Activated naive CD4-positive, alpha-beta T cell treated with anti-CD3 and anti-CD28 coated beads, Interleukin-2, amount 50 U/mL, for 72 hours (primary cell): ENCODE measurements around the gene METTL25. TPM values are rescaled to one million over a fixed set of nuclear protein-coding genes. Genes with fewer than 3 reads are reported as not detected.

ENCODE experiments used
- ATAC-seq, 2 donors: fragments of 150-1000 bp; cut with Tn5 transposase; 2 replicates each; pipeline ENCODE4 v1.10.0; 2021; ENCODE audit warnings: mild to moderate bottlenecking in 2 of 2, moderate library complexity in 2 of 2
- DNase-seq, 2 donors: peaks; one replicate each; pipeline ENCODE4 v3.0.0; 2021 to 2022; ENCODE audit warnings: low spot score in 2 of 2
- H3K27ac Mint-ChIP-seq, 2 donors: one replicate each; pipeline ENCODE4 v1.8.0; 2022; ENCODE audit warnings: mild to moderate bottlenecking in 2 of 2, mixed read lengths in 2 of 2
- H3K36me3 Mint-ChIP-seq, 2 donors: one replicate each; pipeline ENCODE4 v1.8.0; 2022; ENCODE audit warnings: mixed read lengths in 2 of 2
- H3K9me3 Mint-ChIP-seq, 2 donors: one replicate each; pipeline ENCODE4 v1.8.0; 2022; ENCODE audit warnings: mixed read lengths in 2 of 2
- total RNA-seq, 2 donors: library from RNA; stranded (reverse); gene quantifications; one replicate each; pipeline ENCODE4 v1.2.3, GENCODE V29; 2022

METTL25 gene
- total RNA-seq, 2 donors from 2014 or later, result 7.3 to 9.3 TPM

DNA sequence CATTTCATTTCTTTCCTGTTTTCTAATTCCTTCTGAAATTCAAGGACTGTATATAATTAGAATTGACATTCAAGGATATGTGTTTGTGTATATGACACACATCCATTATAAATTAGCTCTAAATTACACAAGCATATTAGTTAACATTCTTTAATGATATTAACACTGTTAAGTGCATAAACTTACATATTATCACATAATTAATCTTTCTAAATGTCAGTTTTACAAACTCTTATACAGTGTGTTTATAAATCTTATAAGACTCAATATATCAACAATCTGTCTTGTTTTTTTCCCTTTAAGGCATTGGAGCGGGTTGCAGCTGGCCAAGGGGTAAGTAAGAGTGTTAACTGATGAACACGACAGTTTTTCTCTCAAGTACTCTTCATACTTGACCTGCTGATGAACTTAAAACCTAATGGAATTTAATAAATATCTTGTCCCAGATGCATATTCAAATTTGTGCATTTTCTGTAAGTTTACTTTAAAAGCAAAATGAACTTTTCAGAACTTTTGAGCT lies 76.1 kb downstream of the METTL25 start:
- no peak for ATAC-seq
- Mint-ChIP-seq H3K27ac (no peak overlapping the region), H3K36me3 (no peaks in the 10 kb centered on the region), H3K9me3 (no peaks in the 10 kb centered on the region)
- no peak for DNase-seq

DNA sequence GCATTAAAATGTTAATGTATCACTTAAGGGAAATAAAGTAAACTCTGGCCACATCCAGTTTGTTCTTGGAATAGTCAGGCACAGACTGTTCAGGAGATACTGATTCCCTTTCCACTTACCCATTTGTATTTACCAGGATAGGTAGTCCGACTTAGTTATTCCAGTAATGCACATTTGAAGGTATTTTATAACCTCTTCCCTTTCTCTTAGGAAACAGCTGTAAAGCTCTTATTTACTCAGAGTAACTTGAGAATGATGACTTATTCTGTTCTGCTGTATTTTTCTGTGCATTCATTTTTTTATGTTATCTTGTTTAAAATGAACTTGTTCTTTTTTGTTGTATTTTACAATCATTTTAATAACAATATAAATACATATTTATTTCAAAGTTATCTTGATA lies 78.0 kb downstream of the METTL25 start:
- no peak for ATAC-seq
- H3K36me3 Mint-ChIP-seq, result peaks cover 8 to 9% of the 10 kb centered on the region in 2 donors

DNA sequence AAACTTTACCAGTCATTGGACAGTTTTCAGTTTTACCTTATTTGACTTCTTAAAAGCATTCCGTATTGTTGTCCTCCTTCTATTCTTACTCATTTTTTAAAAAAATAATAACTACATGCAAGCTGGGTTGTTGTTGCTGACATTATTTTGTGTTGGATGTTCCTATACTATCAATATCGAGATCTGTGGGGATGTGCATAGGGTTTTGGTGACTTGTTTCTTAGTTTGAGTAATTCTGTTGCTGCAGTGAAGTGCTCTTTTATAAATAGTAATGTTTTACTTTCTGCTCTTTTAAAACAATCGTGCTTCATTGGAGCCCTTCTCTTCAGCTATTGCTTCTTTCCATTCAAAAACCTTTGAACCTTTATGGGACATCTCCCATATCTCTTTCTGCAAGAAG lies 79.4 kb downstream of the METTL25 start:
- no peaks in the 10 kb centered on the region for H3K9me3 Mint-ChIP-seq
- H3K36me3 Mint-ChIP-seq, result peaks cover 14 to 19% of the 10 kb centered on the region in 2 donors
- DNase-seq (no peak), ATAC-seq (peak in 1 of 2 donors; percentile 76)
- peak overlapping the region in 1 of 2 donors; percentile 72 for H3K27ac Mint-ChIP-seq

More for the DNA sequence above, 78.0 kb downstream of the METTL25 start:
- H3K9me3 Mint-ChIP-seq, result no peaks in the 10 kb centered on the region
- H3K27ac Mint-ChIP-seq, result no peak overlapping the region
- DNase-seq, result no peak

DNA sequence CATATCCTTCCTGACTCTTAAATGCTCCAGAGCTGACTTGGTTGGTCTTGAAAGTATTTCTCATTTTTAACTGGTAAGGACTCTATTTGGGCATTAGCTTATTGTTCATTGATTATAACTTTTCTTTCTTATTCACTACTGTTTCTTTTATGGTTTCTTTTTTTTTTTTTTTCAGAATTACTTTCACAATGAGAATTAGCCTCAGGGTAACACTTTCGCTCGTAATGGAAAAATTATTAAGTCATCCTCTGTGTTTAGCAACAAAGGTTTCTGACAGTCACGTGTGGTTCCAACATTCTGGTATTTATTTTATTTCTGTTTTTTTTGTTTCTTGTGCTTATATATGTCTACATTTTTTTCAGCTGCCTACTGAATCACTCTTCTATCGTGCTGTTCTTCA lies 80.0 kb downstream of the METTL25 start:
- H3K9me3 Mint-ChIP-seq, result no peaks in the 10 kb centered on the region
- DNase-seq, result no peak
- peak overlapping the region in 1 of 2 donors; percentile 72 for H3K27ac Mint-ChIP-seq
- ATAC-seq, result peak in 1 of 2 donors; percentile 82
- peaks cover 14 to 19% of the 10 kb centered on the region in 2 donors for H3K36me3 Mint-ChIP-seq

DNA sequence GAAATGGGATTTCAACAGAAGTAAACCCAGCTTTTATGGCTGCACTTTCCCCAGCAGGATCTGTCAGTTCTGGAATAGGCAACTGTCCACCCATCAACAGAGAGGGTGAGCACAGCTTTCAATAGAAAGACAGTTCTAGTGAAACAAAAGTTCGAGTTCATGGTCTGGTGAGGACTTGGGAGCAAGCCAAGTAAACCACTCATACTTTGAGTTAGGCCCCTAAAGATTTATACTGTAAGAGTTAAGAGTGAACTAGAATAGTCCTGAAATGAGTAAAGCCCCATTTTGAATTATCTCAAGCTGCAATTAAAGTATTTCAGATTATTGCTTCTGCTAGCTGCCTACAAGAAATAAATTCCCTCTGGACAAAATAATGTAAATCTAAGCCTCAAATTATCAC lies 82.6 kb downstream of the METTL25 start:
- no peak for ATAC-seq
- no peaks in the 10 kb centered on the region for H3K9me3 Mint-ChIP-seq
- no peak overlapping the region for H3K27ac Mint-ChIP-seq
- peaks cover 14 to 25% of the 10 kb centered on the region in 2 donors for H3K36me3 Mint-ChIP-seq
- DNase-seq, result no peak

DNA sequence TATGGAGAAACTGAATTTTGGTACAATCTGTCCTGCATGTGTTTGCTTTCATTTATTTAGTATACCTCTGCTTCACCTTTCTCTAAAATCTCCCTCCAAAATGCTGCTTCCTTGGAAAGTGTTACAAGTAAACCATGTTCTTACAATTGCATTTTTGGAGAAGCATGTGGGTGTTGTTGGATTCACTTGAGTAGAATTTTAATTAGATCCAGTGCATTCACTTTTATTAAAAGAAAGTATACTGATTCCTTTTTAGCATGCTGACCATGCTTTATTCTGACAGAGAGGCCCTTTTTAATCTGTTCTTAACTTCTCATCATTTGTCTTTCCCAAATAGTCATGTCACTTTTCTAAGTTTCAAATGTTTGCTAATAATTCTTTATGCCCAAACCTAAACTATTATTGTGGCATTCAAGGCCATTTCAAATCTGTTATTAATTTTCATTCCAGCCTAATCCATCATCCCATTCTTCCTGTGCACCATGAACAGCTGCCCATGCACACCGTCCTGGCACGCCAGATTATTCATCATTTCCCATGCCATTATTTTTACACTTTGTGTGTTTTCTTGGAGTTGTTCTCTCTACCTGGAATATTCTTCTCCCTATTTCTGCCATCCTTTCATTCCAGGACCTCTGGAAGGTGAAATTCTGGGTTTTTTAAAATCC lies 90.7 kb downstream of the METTL25 start:
- no peak for ATAC-seq
- Mint-ChIP-seq H3K27ac (no peak overlapping the region), H3K36me3 (no peaks in the 10 kb centered on the region), H3K9me3 (no peaks in the 10 kb centered on the region)
- DNase-seq, result no peak

DNA sequence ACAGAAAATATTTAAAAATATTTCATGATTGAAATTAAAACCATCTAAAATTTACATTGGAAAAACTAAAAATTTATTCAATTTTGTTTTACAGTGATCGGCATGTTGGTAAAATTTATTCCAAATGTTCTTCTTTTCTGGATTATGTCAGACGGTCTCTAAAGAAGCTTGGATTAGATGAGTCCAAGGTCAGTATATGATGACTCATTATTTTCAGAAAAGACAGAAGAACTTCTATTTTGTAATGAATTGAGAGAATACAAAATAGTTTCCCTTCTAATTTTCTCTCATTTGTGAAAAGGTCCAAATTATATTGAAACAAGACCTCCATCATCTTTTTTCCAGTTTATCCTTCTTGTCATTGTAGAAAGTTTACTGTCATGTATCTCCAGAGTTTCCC lies 98.3 kb downstream of the METTL25 start:
- peaks cover 0 to 7% of the 10 kb centered on the region in 2 donors for H3K36me3 Mint-ChIP-seq
- H3K27ac Mint-ChIP-seq, result no peak overlapping the region
- DNase-seq, result no peak
- ATAC-seq, result no peak
- H3K9me3 Mint-ChIP-seq, result no peaks in the 10 kb centered on the region

DNA sequence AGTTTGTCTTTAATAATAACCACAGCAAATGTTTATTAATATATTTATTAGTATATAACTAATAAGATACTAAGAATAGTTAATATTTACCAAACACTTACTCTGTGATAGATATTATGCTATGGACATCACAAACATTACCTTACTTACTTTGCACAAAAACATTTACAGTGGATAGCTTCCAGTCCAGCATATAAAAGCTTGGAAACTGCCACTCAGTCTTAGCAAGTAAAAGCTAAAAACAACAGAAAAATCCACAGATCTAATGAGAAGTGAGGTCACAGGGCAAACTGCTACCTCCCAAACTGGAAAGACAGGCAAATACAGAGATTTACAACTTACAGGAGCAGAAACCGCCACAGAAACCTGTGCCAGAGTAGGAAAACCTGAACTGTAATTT lies 99.8 kb downstream of the METTL25 start:
- no peaks in the 10 kb centered on the region for H3K9me3 Mint-ChIP-seq
- peaks cover 0 to 7% of the 10 kb centered on the region in 2 donors for H3K36me3 Mint-ChIP-seq
- no peak for DNase-seq
- no peak for ATAC-seq
- H3K27ac Mint-ChIP-seq, result no peak overlapping the region

DNA sequence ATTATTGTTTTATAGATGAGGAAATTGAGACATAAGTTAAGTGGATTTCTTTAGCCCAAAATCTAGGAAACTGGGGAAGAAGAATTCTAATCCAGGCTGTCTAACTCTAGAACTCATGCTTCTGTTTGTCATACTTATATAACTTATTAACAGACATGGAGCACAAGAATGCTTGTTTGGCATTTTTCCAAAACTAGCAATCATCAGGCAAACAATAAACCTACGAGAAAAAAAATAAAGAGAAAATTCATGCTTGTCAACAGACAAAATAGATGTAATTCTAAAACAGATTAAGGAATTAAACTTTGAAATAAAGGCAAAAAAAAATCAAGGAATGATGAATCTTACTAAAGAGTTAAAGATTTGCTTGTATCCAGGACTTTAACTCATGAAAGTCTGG lies 103.1 kb downstream of the METTL25 start:
- no peak overlapping the region for H3K27ac Mint-ChIP-seq
- ATAC-seq (no peak), DNase-seq (no peak)
- H3K36me3 Mint-ChIP-seq, result peaks cover 0 to 14% of the 10 kb centered on the region in 2 donors
- H3K9me3 Mint-ChIP-seq, result no peaks in the 10 kb centered on the region

DNA sequence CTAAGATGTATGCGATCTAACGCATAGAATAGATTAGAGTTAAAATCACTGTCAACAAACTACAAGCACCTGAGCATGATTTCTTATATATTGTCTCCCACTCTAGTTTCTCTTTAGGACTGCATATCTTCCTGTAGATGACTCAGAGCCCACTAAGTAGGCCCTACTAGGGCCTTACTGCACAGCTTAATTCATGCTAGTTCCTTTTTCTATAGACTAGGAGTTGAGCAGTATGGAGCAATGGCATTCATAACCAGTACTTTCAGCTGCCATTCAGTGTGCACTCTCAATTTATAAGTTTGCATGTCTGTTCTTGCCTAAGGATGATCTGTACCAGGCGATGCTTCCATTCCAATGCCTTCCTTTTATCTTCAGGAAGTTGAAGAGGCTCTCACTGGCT lies 103.5 kb downstream of the METTL25 start:
- Mint-ChIP-seq H3K27ac (no peak overlapping the region), H3K9me3 (no peaks in the 10 kb centered on the region), H3K36me3 (peaks cover 0 to 15% of the 10 kb centered on the region in 2 donors)
- ATAC-seq (peak in 1 of 2 donors; percentile 28), DNase-seq (no peak)

DNA sequence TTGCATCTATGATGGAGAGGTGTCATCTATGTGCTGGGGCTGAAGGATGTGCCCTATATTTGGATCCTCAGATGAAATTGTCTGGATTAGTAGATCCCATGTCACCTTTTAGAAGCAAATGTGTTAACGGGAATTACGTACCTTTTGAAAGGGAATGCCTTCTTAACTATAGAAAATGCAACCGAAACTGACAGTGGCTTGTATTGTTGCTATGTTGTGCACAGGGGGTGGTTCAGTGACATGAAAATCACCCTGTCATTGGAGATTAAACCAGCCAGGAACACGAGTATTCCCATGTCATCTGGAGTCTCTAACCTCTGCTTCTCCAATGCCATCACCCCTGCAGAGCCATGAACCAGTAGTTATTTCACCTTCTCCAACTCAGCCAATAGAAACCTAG lies 110.2 kb downstream of the METTL25 start:
- no peak for ATAC-seq
- no peak for DNase-seq
- H3K27ac Mint-ChIP-seq, result no peak overlapping the region
- H3K36me3 Mint-ChIP-seq, result peaks cover 37 to 53% of the 10 kb centered on the region in 2 donors
- H3K9me3 Mint-ChIP-seq, result peaks cover 9 to 26% of the 10 kb centered on the region in 2 donors

DNA sequence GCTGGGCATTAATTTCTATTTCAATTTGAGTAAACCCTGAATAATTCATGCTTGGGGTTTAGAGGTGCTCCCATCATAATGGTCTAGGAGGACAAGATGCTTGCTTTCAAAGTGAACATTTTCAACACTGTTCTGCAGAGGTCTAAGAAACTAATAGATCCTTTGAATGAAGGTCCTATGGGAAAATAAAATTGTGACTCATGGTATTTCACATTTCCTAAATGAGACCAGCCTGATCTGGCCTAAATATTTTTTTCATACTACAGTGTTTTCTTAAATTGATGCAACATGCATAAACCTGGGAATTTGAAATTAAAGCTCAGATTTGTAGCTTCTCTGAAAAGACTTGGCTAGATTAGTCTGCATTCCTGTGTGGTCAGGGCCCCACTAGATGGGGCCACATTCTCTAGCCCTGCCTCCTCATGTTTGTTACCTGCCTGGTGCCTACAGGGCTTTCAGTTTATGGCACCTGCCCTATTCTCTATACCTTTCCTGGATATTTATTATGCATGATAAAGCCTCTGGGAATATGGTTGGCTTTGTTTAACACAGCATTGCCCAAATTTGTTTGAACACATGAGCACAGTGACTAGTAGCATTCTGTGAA lies 112.7 kb downstream of the METTL25 start:
- Mint-ChIP-seq H3K9me3 (peaks cover 9 to 26% of the 10 kb centered on the region in 2 donors), H3K27ac (no peak overlapping the region), H3K36me3 (peaks cover 51 to 61% of the 10 kb centered on the region in 2 donors)
- ATAC-seq (no peak), DNase-seq (no peak)

DNA sequence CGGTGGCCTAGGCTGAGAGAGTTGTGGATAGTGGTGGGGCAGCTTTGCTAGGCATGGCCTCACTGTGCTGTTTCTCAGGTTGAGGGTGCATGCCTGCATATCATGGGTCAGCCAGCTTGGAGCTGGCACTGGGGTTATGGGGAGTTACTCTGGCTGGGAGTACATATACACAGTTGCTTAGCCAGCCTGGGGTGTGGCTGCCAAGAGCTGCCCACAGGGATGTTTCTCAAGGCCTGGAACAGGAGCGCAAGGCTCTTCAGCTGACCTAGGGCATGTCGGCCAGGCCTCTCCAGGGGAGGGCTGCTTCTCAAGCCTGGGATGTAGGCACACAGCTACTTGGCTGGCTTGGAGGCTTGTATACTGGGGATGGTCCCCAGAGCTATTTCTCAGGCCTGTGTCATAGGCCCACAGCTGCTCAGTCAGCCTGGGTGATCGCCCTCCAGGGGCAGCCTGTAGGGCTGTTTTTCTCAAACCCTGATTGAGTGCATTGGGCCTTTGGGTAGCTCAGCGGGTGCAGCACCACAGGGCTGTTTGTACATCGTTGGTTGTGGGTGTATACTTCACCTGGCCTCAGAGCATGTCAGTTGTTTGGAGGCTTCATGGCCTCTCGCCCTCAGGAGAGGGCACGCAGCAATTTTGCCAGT lies 114.9 kb downstream of the METTL25 start:
- no peak for DNase-seq
- H3K36me3 Mint-ChIP-seq, result peaks cover 50 to 51% of the 10 kb centered on the region in 2 donors
- peaks cover 9 to 26% of the 10 kb centered on the region in 2 donors for H3K9me3 Mint-ChIP-seq

DNA sequence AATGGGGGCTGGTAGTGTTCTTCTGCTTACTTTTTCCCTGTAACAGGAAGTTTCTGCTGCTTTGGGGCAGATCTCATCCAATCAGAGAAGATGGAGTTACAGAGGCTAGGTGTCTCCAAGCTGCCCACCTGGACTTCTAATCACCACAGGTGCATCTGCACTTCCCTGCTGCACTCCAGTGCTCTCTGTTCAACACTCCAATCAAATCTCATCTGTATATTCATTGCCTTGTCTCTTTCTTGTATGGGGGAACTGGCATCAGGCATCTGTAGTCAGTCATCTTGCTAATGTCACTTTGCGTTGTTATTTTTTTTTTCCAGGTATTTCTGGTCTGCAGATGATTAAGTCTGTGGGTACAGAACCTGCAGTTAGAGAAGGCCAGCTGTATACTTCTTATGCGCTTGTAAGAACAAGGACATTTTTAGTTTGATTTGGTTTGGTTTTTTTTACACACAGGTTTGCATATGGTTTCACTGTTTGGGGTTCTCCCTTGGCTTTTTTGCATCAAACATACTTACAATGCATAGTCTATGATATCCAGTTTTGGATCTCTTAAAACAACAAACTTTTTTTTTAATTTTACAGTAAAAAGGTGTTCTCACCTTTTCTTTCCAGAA lies 116.0 kb downstream of the METTL25 start:
- Mint-ChIP-seq H3K27ac (no peak overlapping the region), H3K36me3 (peaks cover 40 to 42% of the 10 kb centered on the region in 2 donors), H3K9me3 (peaks cover 2 to 22% of the 10 kb centered on the region in 2 donors)
- DNase-seq, result no peak
- no peak for ATAC-seq

More for the DNA sequence above, 114.9 kb downstream of the METTL25 start:
- H3K27ac Mint-ChIP-seq, result no peak overlapping the region
- no peak for ATAC-seq

DNA sequence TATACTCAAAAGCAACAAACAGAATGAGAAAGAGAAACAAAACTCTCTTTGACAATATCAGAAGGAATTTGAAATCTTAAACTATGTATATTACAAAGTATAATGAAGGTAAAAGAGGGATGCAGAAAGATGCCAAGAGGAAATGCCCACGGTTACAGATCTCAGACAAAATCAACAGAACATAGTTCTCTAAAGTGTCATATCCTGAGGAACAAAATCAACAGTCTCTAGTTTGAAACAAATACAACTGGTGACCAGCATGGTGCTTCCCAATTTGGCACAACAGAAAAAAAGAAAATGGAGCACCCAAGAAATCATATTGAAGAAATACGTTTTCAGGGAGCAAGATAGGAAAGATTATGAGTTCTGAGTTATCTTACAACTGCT lies 116.5 kb downstream of the METTL25 start:
- no peak for ATAC-seq
- Mint-ChIP-seq H3K36me3 (peaks cover 38 to 39% of the 10 kb centered on the region in 2 donors), H3K9me3 (peaks cover 0 to 21% of the 10 kb centered on the region in 2 donors)

DNA sequence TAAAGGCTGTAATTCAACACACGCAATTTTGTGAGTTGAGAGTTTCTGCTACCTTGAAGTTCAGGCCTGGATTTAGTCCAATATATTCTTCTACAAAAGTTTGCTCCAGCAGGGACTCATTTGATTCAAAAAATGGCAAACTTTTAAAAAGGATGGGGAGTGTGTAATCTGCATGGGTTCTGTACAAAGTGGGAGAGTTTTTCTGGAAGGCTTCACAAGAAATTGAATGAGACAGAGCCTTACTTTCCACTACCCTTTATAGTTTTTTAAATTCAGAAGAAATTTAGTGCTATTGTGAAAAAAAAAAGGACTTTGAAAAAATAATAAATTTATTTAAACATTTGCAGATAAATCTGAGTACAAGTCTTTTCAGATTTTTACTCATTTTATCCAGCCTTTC lies 116.9 kb downstream of the METTL25 start:
- Mint-ChIP-seq H3K9me3 (peaks cover 0 to 19% of the 10 kb centered on the region in 2 donors), H3K36me3 (peaks cover 36 to 37% of the 10 kb centered on the region in 2 donors), H3K27ac (no peak overlapping the region)
- DNase-seq (no peak), ATAC-seq (no peak)

More for the DNA sequence above, 116.5 kb downstream of the METTL25 start:
- no peak for DNase-seq
- H3K27ac Mint-ChIP-seq, result no peak overlapping the region

DNA sequence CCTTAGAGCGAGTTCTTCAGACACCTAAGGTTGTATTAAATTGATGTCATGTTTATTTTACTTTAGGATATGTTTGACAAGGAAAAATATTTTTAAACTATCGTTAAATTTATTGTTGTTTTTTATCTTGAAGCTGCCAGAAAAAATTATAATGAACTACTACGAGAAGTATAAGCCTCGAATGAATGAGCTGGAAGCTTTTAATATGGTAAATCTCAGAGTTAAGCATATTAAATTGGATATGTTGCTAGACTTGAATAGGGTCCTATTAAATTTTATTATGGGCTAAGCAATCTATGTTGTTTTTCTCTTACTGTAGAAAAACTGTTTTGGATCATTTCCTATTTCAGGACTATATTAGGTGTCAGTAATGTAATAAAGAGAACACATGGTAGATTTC lies 118.2 kb downstream of the METTL25 start:
- ATAC-seq (no peak), DNase-seq (no peak)
- H3K36me3 Mint-ChIP-seq, result peaks cover 27 to 28% of the 10 kb centered on the region in 2 donors
- no peak overlapping the region for H3K27ac Mint-ChIP-seq
- peaks cover 0 to 11% of the 10 kb centered on the region in 2 donors for H3K9me3 Mint-ChIP-seq
